ENCODE results near the gene CLPSL1. TPM values are rescaled to one million over a fixed set of nuclear protein-coding genes. Genes with fewer than 3 reads are reported as not detected.
A peak's percentile ranks its signal among the peaks of the same experiment; 100 is the strongest.
"Not testable (repeated sequence)": the region's sequence is repeated elsewhere in the genome, so short reads cannot be mapped to it uniquely, and the experiment has no call there.

Gene CLPSL1, protein sequence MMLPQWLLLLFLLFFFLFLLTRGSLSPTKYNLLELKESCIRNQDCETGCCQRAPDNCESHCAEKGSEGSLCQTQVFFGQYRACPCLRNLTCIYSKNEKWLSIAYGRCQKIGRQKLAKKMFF
- total RNA-seq (ENCODE audit: low replicate concordance): not detected in 2 replicates

GRCh38 chr6:35780719-35781118, at the start of gene CLPSL1:
CLPSL1 (plus strand) TSS chr6:35781019; CDS start chr6:35781111, 92 bp downstream.
- no peak within 1 kb of the TSS for H3K4me3 Mint-ChIP-seq
- Histone ChIP-seq H3K9me3 (ENCODE audit: low read depth) (no peaks in the 10 kb centered on the region), H3K27me3 (peaks cover 16% of the 10 kb centered on the region), H3K4me1 (no peaks in the 10 kb centered on the region), H4K20me1 (ENCODE audit: low read depth) (no peaks in the 10 kb centered on the region), H3K4me2 (no peak within 1 kb of the TSS), H3F3A (ENCODE audit: low read depth) (peaks cover 3% of the 10 kb centered on the region), H3K4me3 (no peak within 1 kb of the TSS), H2AFZ (replicated peaks) (no peak within 1 kb of the TSS), H3K79me2 (ENCODE audit: low read depth) (no peaks in the 10 kb centered on the region), H3K36me3 (no peaks in the 10 kb centered on the region), H3K9ac (no peak within 1 kb of the TSS), H3K27ac (no peak within 1 kb of the TSS)
- no peak for TF ChIP-seq EZH2 (IDR thresholded peaks at IDR 0.05)
- DNase-seq (ENCODE audit: low spot score): no peak
- no peak within 1 kb of the TSS for H3K27ac Mint-ChIP-seq
- peaks cover 6% of the 10 kb centered on the region for H3K4me1 Mint-ChIP-seq
- no peaks in the 10 kb centered on the region for H3K36me3 Mint-ChIP-seq
- no peaks in the 10 kb centered on the region for H3K9me3 Mint-ChIP-seq
- peaks cover 14% of the 10 kb centered on the region for H3K27me3 Mint-ChIP-seq (ENCODE audit: insufficient read depth, low read depth)

- H3K79me2 ChIP-seq (ENCODE audit: low read depth): no peaks in the 10 kb centered on the region
- peaks cover 71% of the 10 kb centered on the region for H3F3A ChIP-seq (ENCODE audit: low read depth)
- Mint-ChIP-seq H3K9me3 (no peaks in the 10 kb centered on the region), H3K36me3 (no peaks in the 10 kb centered on the region), H3K4me3 (peak overlapping the region; percentile 89), H3K27ac (peak overlapping the region; percentile 50), H3K4me1 (peaks cover 63% of the 10 kb centered on the region), H3K27me3 (ENCODE audit: insufficient read depth, low read depth) (peaks cover 4% of the 10 kb centered on the region)
- no peaks in the 10 kb centered on the region for H3K27me3 ChIP-seq
- TF ChIP-seq, protein P1, sequence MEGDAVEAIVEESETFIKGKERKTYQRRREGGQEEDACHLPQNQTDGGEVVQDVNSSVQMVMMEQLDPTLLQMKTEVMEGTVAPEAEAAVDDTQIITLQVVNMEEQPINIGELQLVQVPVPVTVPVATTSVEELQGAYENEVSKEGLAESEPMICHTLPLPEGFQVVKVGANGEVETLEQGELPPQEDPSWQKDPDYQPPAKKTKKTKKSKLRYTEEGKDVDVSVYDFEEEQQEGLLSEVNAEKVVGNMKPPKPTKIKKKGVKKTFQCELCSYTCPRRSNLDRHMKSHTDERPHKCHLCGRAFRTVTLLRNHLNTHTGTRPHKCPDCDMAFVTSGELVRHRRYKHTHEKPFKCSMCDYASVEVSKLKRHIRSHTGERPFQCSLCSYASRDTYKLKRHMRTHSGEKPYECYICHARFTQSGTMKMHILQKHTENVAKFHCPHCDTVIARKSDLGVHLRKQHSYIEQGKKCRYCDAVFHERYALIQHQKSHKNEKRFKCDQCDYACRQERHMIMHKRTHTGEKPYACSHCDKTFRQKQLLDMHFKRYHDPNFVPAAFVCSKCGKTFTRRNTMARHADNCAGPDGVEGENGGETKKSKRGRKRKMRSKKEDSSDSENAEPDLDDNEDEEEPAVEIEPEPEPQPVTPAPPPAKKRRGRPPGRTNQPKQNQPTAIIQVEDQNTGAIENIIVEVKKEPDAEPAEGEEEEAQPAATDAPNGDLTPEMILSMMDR (IDR thresholded peaks at IDR 0.05): no peak
- TF ChIP-seq EZH2phosphoT487 (IDR thresholded peaks at IDR 0.05) (no peak), EZH2 (IDR thresholded peaks at IDR 0.05) (no peak)
- H2AFZ ChIP-seq (replicated peaks): peak overlapping the region; percentile 53
- peak overlapping the region; percentile 77 for H3K4me2 ChIP-seq
- no peaks in the 10 kb centered on the region for H3K9me3 ChIP-seq (ENCODE audit: low read depth)
- no peaks in the 10 kb centered on the region for H4K20me1 ChIP-seq (ENCODE audit: low read depth)
- peak overlapping the region; percentile 91 for H3K27ac ChIP-seq
- peaks cover 54% of the 10 kb centered on the region for H3K4me1 ChIP-seq
- no peaks in the 10 kb centered on the region for H3K36me3 ChIP-seq
- H3K9ac ChIP-seq: no peak overlapping the region
- DNase-seq (ENCODE audit: low spot score): peak; percentile 98
- H3K4me3 ChIP-seq: peak overlapping the region; percentile 79
Measured at GRCh38 chr6:35731414-35731735, 49.4 kb upstream of the CLPSL1 start.

DNA sequence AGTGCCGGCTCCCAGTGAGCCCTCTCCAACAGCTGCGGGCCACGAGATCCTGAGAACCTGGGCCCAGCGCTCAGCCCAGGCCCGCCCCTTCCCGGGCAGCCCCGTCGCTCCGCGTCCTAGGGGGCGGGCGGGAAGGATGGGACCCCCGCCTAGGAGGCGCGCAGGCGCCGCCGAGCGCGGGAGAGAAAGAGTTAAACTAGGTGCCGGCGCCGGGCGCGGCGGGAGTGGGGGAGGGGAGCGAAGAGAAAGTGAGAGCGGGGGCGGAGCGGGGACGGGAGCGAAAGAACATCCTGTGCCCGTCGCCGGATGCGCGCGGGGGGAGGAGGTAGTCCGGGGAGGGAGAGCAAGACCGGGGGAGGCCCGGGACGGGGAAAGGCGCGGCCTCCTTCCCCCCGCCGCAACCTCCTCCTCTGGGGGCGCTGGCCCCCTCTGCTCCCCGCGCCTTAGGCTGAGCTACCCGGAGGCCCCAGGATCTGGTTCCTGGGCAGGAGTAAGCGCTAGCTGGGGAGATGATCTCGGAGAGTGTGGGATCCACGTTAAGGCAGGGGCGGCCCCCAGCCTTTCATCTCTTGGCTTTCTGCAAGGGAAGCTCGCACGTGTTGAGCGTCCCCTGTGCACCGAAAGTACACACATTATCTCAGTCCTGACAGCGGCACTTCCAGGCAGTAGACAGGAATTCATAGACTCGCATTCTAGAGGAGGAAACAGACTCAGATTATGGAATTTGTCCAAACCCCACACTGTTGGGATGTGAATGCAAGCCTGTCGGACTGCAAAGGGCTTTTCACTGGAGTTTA, 48.9 kb upstream of the CLPSL1 start:
- no peak overlapping the region for H3K9ac ChIP-seq
- TF ChIP-seq, protein P1 (IDR thresholded peaks at IDR 0.05): peak; percentile 14
- TF ChIP-seq EZH2phosphoT487 (IDR thresholded peaks at IDR 0.05) (peak; percentile 33), EZH2 (IDR thresholded peaks at IDR 0.05) (no peak)
- peak overlapping the region; percentile 79 for H3K4me3 ChIP-seq
- H3K27ac ChIP-seq: peak overlapping the region; percentile 91
- Mint-ChIP-seq H3K36me3 (no peaks in the 10 kb centered on the region), H3K4me1 (peaks cover 63% of the 10 kb centered on the region), H3K27ac (peak overlapping the region; percentile 99), H3K9me3 (no peaks in the 10 kb centered on the region), H3K4me3 (peak overlapping the region; percentile 89), H3K27me3 (ENCODE audit: insufficient read depth, low read depth) (peaks cover 8% of the 10 kb centered on the region)
- peak overlapping the region; percentile 63 for H2AFZ ChIP-seq (replicated peaks)
- no peaks in the 10 kb centered on the region for H3K27me3 ChIP-seq
- peak overlapping the region; percentile 77 for H3K4me2 ChIP-seq
- no peaks in the 10 kb centered on the region for H3K79me2 ChIP-seq (ENCODE audit: low read depth)
- H3K9me3 ChIP-seq (ENCODE audit: low read depth): no peaks in the 10 kb centered on the region
- peak; percentile 95 for DNase-seq (ENCODE audit: low spot score)
- H3K36me3 ChIP-seq: no peaks in the 10 kb centered on the region
- H3K4me1 ChIP-seq: peaks cover 48% of the 10 kb centered on the region
- peaks cover 68% of the 10 kb centered on the region for H3F3A ChIP-seq (ENCODE audit: low read depth)
- no peaks in the 10 kb centered on the region for H4K20me1 ChIP-seq (ENCODE audit: low read depth)

DNA sequence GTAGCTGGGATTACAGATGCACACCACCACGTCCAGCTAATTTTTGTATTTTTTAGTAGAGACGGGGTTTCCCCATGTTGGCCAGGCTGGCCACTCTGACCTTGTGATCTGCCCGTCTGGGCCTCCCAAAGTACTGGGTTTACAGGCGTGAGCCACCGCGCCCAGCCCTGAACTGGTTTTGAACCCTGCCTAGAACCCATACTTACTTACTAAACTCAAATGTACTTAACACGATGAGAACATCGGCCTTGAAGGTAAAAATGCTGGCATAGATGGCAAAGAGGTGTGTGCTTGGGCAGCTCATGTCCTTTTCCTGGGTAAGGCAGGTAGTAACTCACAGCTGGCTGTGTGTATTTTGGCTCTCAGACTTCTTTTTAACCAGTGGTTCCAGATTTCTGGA, 47.2 kb upstream of the CLPSL1 start:
- no peaks in the 10 kb centered on the region for H3K79me2 ChIP-seq (ENCODE audit: low read depth)
- no peak overlapping the region for H3K4me3 Mint-ChIP-seq

DNA sequence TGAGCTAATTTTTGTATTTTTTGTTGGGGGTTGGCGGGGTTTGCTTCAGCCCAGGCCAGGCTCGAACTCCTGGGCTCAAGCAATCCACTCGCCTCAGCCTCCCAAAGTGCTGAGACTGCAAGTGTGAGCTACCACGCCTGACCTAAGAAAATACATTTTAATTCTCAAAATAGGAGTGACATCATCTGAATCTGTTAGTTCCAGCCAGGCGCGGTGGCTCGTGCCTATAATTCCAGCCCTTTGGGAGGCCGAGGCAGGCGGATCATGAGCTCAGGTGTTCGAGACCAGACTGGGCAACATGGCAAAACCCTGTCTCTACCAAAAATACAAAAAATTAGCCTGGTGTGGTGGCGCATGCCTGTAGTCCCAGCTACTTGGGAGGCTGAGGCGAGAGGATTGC, 46.5 kb upstream of the CLPSL1 start:
- not testable (repeated sequence) for H3K9me3 Mint-ChIP-seq; H3K27me3 Mint-ChIP-seq (ENCODE audit: insufficient read depth, low read depth); H3K36me3 ChIP-seq; H3K36me3 Mint-ChIP-seq; H3K9me3 ChIP-seq (ENCODE audit: low read depth); H2AFZ ChIP-seq (replicated peaks); H3K27me3 ChIP-seq; H3K4me3 ChIP-seq; H3K27ac Mint-ChIP-seq; H3K79me2 ChIP-seq (ENCODE audit: low read depth); H4K20me1 ChIP-seq (ENCODE audit: low read depth); H3K4me2 ChIP-seq; H3K4me3 Mint-ChIP-seq; H3K9ac ChIP-seq; H3K27ac ChIP-seq; DNase-seq (ENCODE audit: low spot score)
- peaks cover 66% of the 10 kb centered on the region for H3K4me1 Mint-ChIP-seq
- Histone ChIP-seq H3K4me1 (peaks cover 49% of the 10 kb centered on the region), H3F3A (ENCODE audit: low read depth) (peaks cover 64% of the 10 kb centered on the region)

More for the DNA sequence above, 47.2 kb upstream of the CLPSL1 start:
- Mint-ChIP-seq H3K27ac (no peak overlapping the region), H3K27me3 (ENCODE audit: insufficient read depth, low read depth) (peaks cover 7% of the 10 kb centered on the region), H3K4me1 (peaks cover 65% of the 10 kb centered on the region), H3K36me3 (no peaks in the 10 kb centered on the region), H3K9me3 (no peaks in the 10 kb centered on the region)
- Histone ChIP-seq H3K36me3 (no peaks in the 10 kb centered on the region), H3K4me3 (no peak overlapping the region), H3K9me3 (ENCODE audit: low read depth) (no peaks in the 10 kb centered on the region), H4K20me1 (ENCODE audit: low read depth) (no peaks in the 10 kb centered on the region), H3K4me1 (peaks cover 45% of the 10 kb centered on the region), H3K4me2 (no peak overlapping the region), H3K27ac (no peak overlapping the region), H3K9ac (no peak overlapping the region), H3K27me3 (no peaks in the 10 kb centered on the region), H2AFZ (replicated peaks) (no peak overlapping the region), H3F3A (ENCODE audit: low read depth) (peaks cover 63% of the 10 kb centered on the region)
- TF ChIP-seq EZH2phosphoT487 (IDR thresholded peaks at IDR 0.05) (no peak), EZH2 (IDR thresholded peaks at IDR 0.05) (no peak)
- TF ChIP-seq, protein P1 (IDR thresholded peaks at IDR 0.05): no peak
- no peak for DNase-seq (ENCODE audit: low spot score)

Measured in neural progenitor cell (in vitro differentiated cells).